ENCODE results near the gene AOC2. TPM values are rescaled to one million over a fixed set of nuclear protein-coding genes. Genes with fewer than 3 reads are reported as not detected.

AOC2 gene
- total and polyA plus RNA-seq, 2 of the 8 experiments (the other 6 are each of a cell fraction or from before 2014, with no cell fraction given): 4.2 to 4.7 TPM

GRCh38 chr17:42853597-42853967 lies 9.2 kb downstream of the AOC2 start:
- H3K9ac ChIP-seq (replicated peaks in 1 of 4; ENCODE audit: extremely low read depth in 1 of 4, low read depth in 3 of 4, low read length in 3 of 4): no peak overlapping the region; a peak in 1 of 7 replicates
- DNase-seq (ENCODE audit: low read depth in 1 of 2, low spot score in 2 of 2) (no peak), FAIRE-seq (no peak)
- ChIA-PET POLR2A (ENCODE audit: partially characterized antibody) (interaction anchor here (2.7 kb wide), 1 partner anchor 9 kb away, joined by 19 read pairs; the partner anchor contains the start of gene AOC2), CTCF (ENCODE audit: partially characterized antibody) (interaction anchor here (1.0 to 6.8 kb wide), 5 partner anchors 8 to 91 kb away, joined by 3 to 55 read pairs (median 6); partner anchors contain the start of gene AOC2)
- no peak overlapping the region for H3K56ac ChIP-seq (replicated peaks; ENCODE audit: insufficient read length, low read depth, low read length)
- no peak overlapping the region for H2BK120ac ChIP-seq (replicated peaks; ENCODE audit: low read depth, low read length)
- H3K4ac ChIP-seq (replicated peaks; ENCODE audit: insufficient read length, low read depth, low read length): no peak overlapping the region
- no peak overlapping the region for H2AK5ac ChIP-seq (ENCODE audit: low read depth, low read length)
- H3K4me1 ChIP-seq (replicated peaks in 1 of 4; ENCODE audit: control insufficient read depth in 3 of 4, insufficient read depth in 4 of 4, low read length in 3 of 4): no peaks in the 10 kb centered on the region; a peak in 1 of 7 replicates
- no peak overlapping the region for H3K14ac ChIP-seq (ENCODE audit: insufficient read length)
- H2BK15ac ChIP-seq (ENCODE audit: low read length): no peak overlapping the region
- no peaks in the 10 kb centered on the region; a peak in 1 of 8 replicates for H3K36me3 ChIP-seq (ENCODE audit: control insufficient read depth in 2 of 4, insufficient read depth in 4 of 4, low read length in 3 of 4)
- no peak overlapping the region for H3K4me2 ChIP-seq (ENCODE audit: insufficient read depth in 1 of 2, low read depth in 2 of 2, low read length in 2 of 2)
- H2BK5ac ChIP-seq (ENCODE audit: low read depth, low read length): no peak overlapping the region
- no peak overlapping the region for H3K4me3 ChIP-seq (ENCODE audit: extremely low read depth in 1 of 4, insufficient read depth in 2 of 4, low read depth in 3 of 4, low read length in 4 of 4)
- H2AFZ ChIP-seq (ENCODE audit: low read length): no peak overlapping the region
- no peak overlapping the region for H4K8ac ChIP-seq (ENCODE audit: extremely low read depth, insufficient read depth, low read length)
- no peak for TF ChIP-seq CBX8 (IDR thresholded peaks at IDR 0.05; ENCODE audit: borderline replicate concordance, low read depth, low read length)
- TF ChIP-seq RNF2 (IDR thresholded peaks at IDR 0.05; ENCODE audit: borderline replicate concordance, low read depth, low read length, missing control alignments, poor library complexity, severe bottlenecking): no peak
- TF ChIP-seq BCL11A (IDR thresholded peaks at IDR 0.05; ENCODE audit: low read depth in 2 of 2, low read length in 2 of 2): no peak
- no peak for TF ChIP-seq RFX5 (IDR thresholded peaks at IDR 0.05; ENCODE audit: borderline replicate concordance, low read depth, low read length)
- no peak for TF ChIP-seq KDM1A (IDR thresholded peaks at IDR 0.05; ENCODE audit: borderline replicate concordance, low read length)
- TF ChIP-seq NANOG (IDR thresholded peaks at IDR 0.05; ENCODE audit: insufficient read depth, low read depth, low read length, poor library complexity, severe bottlenecking): no peak
- TF ChIP-seq TAF7 (optimal IDR thresholded peaks at IDR 0.05; ENCODE audit: borderline replicate concordance, low read depth, low read length): no peak
- TF ChIP-seq TCF12 (IDR thresholded peaks at IDR 0.05; ENCODE audit: low read depth, low read length): no peak
- no peak for TF ChIP-seq TAF1 (IDR thresholded peaks at IDR 0.05; ENCODE audit: low read depth, low read length)
- no peak for TF ChIP-seq SRF (IDR thresholded peaks at IDR 0.05; ENCODE audit: low read depth, low read length)
- TF ChIP-seq GABPA (IDR thresholded peaks at IDR 0.05; ENCODE audit: borderline replicate concordance, insufficient read depth, low read length): no peak
- no peak for TF ChIP-seq SP4 (IDR thresholded peaks at IDR 0.05; ENCODE audit: low read length)
- no peak for TF ChIP-seq MAFK (IDR thresholded peaks at IDR 0.05; ENCODE audit: low read depth, low read length)
- H3K9me3 ChIP-seq (ENCODE audit: insufficient read depth in 2 of 2, low read depth in 1 of 2, low read length in 1 of 2): no peaks in the 10 kb centered on the region
- H3K79me2 ChIP-seq (ENCODE audit: control insufficient read depth in 1 of 2, insufficient read depth in 2 of 2, low read length in 2 of 2): no peaks in the 10 kb centered on the region
- no peaks in the 10 kb centered on the region for H3K23me2 ChIP-seq (ENCODE audit: low read depth, low read length)
- peaks cover 0 to 3% of the 10 kb centered on the region in 2 experiments for H4K20me1 ChIP-seq (replicated peaks in 1 of 2; ENCODE audit: control insufficient read depth in 1 of 2, insufficient read depth in 2 of 2, low read length in 2 of 2)
- no peak overlapping the region for H2BK12ac ChIP-seq (ENCODE audit: low read depth, low read length)
- H3K18ac ChIP-seq (ENCODE audit: extremely low read depth, low read length): no peak overlapping the region
- no peak overlapping the region for H3K23ac ChIP-seq (ENCODE audit: insufficient read length)
- no peak overlapping the region for H4K5ac ChIP-seq (ENCODE audit: insufficient read length, low read depth, low read length)
- H3K27me3 ChIP-seq (replicated peaks in 1 of 4; ENCODE audit: control insufficient read depth in 3 of 4, extremely low read depth in 1 of 4, insufficient read depth in 3 of 4, low read length in 3 of 4): no peaks in the 10 kb centered on the region; a peak in 1 of 7 replicates
- H3K27ac ChIP-seq (ENCODE audit: low read depth, low read length): no peak overlapping the region
- no peak overlapping the region for H2BK20ac ChIP-seq (ENCODE audit: low read length)
- 87% methylated on average over 5 of the region's 5 CpGs; no CpG with 5 or more reads in 1 of the 2 experiments for WGBS, 2 experiments (ENCODE audit: extremely low coverage in 1 of 2, insufficient coverage in 1 of 2, insufficient read length in 1 of 2, insufficient replicate concordance in 2 of 2, low coverage in 1 of 2, low lambda C conversion rate in 2 of 2, missing lambda C conversion rate in 1 of 2)
- no peak overlapping the region for H4K91ac ChIP-seq (replicated peaks; ENCODE audit: insufficient read length, low read length)
- no peaks in the 10 kb centered on the region; the same call in 1 of the 2 replicates for H3K79me1 ChIP-seq (ENCODE audit: low read depth, low read length)
